ENCODE data around the gene TTC19.

Gene TTC19

GRCh38 chr17:15954222-15954621, 45.4 kb upstream of the TTC19 start:
- Histone ChIP-seq H3K4ac (ENCODE audit: low read depth, low read length) (no peak overlapping the region), H3K79me1 (ENCODE audit: low read length) (no peaks in the 10 kb centered on the region), H3K14ac (ENCODE audit: low read length) (no peak overlapping the region), H3K27me3 (ENCODE audit: insufficient read depth, low read length) (no peaks in the 10 kb centered on the region), H4K91ac (ENCODE audit: low read depth, low read length) (no peak overlapping the region), H3K18ac (ENCODE audit: low read length) (no peak overlapping the region), H3K36me3 (ENCODE audit: control insufficient read depth in 1 of 2, insufficient read depth in 2 of 2, low read length in 2 of 2) (peaks cover 5 to 8% of the 10 kb centered on the region in 2 experiments), H3K4me3 (ENCODE audit: low read depth, low read length) (no peak overlapping the region), H3K23ac (ENCODE audit: low read length) (no peak overlapping the region), H4K8ac (ENCODE audit: low read depth, low read length) (no peak overlapping the region), H2AK5ac (ENCODE audit: low read length) (no peak overlapping the region), H2AFZ (ENCODE audit: insufficient read depth, low read length, poor library complexity) (no peak overlapping the region), H2BK5ac (ENCODE audit: low read depth, low read length, poor library complexity) (no peak overlapping the region), H3K4me1 (ENCODE audit: control insufficient read depth in 1 of 2, insufficient read depth in 2 of 2, low read length in 2 of 2) (peaks cover 2% of the 10 kb centered on the region in 2 experiments), H3K4me2 (ENCODE audit: low read length) (no peak overlapping the region), H2BK120ac (ENCODE audit: insufficient read depth, low read length, poor library complexity) (no peak overlapping the region), H2BK12ac (ENCODE audit: low read length) (no peak overlapping the region), H3K9ac (ENCODE audit: low read length) (no peak overlapping the region), H3K79me2 (ENCODE audit: control insufficient read depth, insufficient read depth, low read length, poor library complexity) (no peaks in the 10 kb centered on the region), H3K27ac (ENCODE audit: low read depth, low read length) (no peak overlapping the region), H3K9me3 (ENCODE audit: insufficient read depth, low read depth, low read length) (peaks cover 3% of the 10 kb centered on the region), H4K12ac (ENCODE audit: low read depth, low read length) (no peak overlapping the region)
- no CpG with 5 or more reads among the region's 5 CpGs for WGBS (ENCODE audit: extremely low coverage, insufficient coverage, insufficient read length)
- DNase-seq: peak; percentile 93 to 95

GRCh38 chr17:15955793-15956541, 43.7 kb upstream of the TTC19 start:
- Histone ChIP-seq H4K91ac (ENCODE audit: low read depth, low read length) (no peak overlapping the region), H2BK120ac (ENCODE audit: insufficient read depth, low read length, poor library complexity) (no peak overlapping the region), H3K9me3 (ENCODE audit: insufficient read depth, low read depth, low read length) (peaks cover 3% of the 10 kb centered on the region), H3K14ac (ENCODE audit: low read length) (no peak overlapping the region), H4K12ac (ENCODE audit: low read depth, low read length) (no peak overlapping the region), H3K4me3 (ENCODE audit: low read depth, low read length) (no peak overlapping the region), H2AK5ac (ENCODE audit: low read length) (no peak overlapping the region), H3K36me3 (ENCODE audit: control insufficient read depth in 1 of 2, insufficient read depth in 2 of 2, low read length in 2 of 2) (no peaks in the 10 kb centered on the region), H2BK5ac (ENCODE audit: low read depth, low read length, poor library complexity) (no peak overlapping the region), H2BK12ac (ENCODE audit: low read length) (no peak overlapping the region), H2AFZ (ENCODE audit: insufficient read depth, low read length, poor library complexity) (no peak overlapping the region), H3K18ac (ENCODE audit: low read length) (no peak overlapping the region), H4K8ac (ENCODE audit: low read depth, low read length) (no peak overlapping the region), H3K79me1 (ENCODE audit: low read length) (no peaks in the 10 kb centered on the region), H3K4me2 (ENCODE audit: low read length) (no peak overlapping the region), H3K27me3 (ENCODE audit: insufficient read depth, low read length) (no peaks in the 10 kb centered on the region), H3K23ac (ENCODE audit: low read length) (no peak overlapping the region), H3K79me2 (ENCODE audit: control insufficient read depth, insufficient read depth, low read length, poor library complexity) (no peaks in the 10 kb centered on the region), H3K4ac (ENCODE audit: low read depth, low read length) (no peak overlapping the region), H3K9ac (ENCODE audit: low read length) (no peak overlapping the region), H3K4me1 (ENCODE audit: control insufficient read depth in 1 of 2, insufficient read depth in 2 of 2, low read length in 2 of 2) (peaks cover 2% of the 10 kb centered on the region in 2 experiments), H3K27ac (ENCODE audit: low read depth, low read length) (no peak overlapping the region)
- WGBS (ENCODE audit: extremely low coverage, insufficient coverage, insufficient read length): no CpG with 5 or more reads among the region's 14 CpGs
- DNase-seq: no peak

- no peak overlapping the region for H2BK120ac ChIP-seq (ENCODE audit: insufficient read depth, low read length, poor library complexity)
- no peak overlapping the region for H3K27ac ChIP-seq (ENCODE audit: low read depth, low read length)
- no peak overlapping the region for H3K18ac ChIP-seq (ENCODE audit: low read length)
- H3K79me1 ChIP-seq (ENCODE audit: low read length): no peaks in the 10 kb centered on the region
- no peak overlapping the region for H3K4me2 ChIP-seq (ENCODE audit: low read length)
- no peak overlapping the region for H4K8ac ChIP-seq (ENCODE audit: low read depth, low read length)
- no peaks in the 10 kb centered on the region for H3K27me3 ChIP-seq (ENCODE audit: insufficient read depth, low read length)
- no peak overlapping the region for H2BK12ac ChIP-seq (ENCODE audit: low read length)
- no peak overlapping the region for H3K14ac ChIP-seq (ENCODE audit: low read length)
- H2BK5ac ChIP-seq (ENCODE audit: low read depth, low read length, poor library complexity): no peak overlapping the region
- DNase-seq: peak in 1 of 2 donors; percentile 33
- H3K9me3 ChIP-seq (ENCODE audit: insufficient read depth, low read depth, low read length): no peaks in the 10 kb centered on the region
- H3K4me1 ChIP-seq (ENCODE audit: control insufficient read depth in 1 of 2, insufficient read depth in 2 of 2, low read length in 2 of 2): peaks cover 2% of the 10 kb centered on the region in 2 experiments
- no peak overlapping the region for H3K4me3 ChIP-seq (ENCODE audit: low read depth, low read length)
- H4K91ac ChIP-seq (ENCODE audit: low read depth, low read length): no peak overlapping the region
- H3K79me2 ChIP-seq (ENCODE audit: control insufficient read depth, insufficient read depth, low read length, poor library complexity): no peaks in the 10 kb centered on the region
- H4K12ac ChIP-seq (ENCODE audit: low read depth, low read length): no peak overlapping the region
- H2AK5ac ChIP-seq (ENCODE audit: low read length): peak overlapping the region; percentile 11
- H2AFZ ChIP-seq (ENCODE audit: insufficient read depth, low read length, poor library complexity): no peak overlapping the region
- H3K9ac ChIP-seq (ENCODE audit: low read length): no peak overlapping the region
- H3K4ac ChIP-seq (ENCODE audit: low read depth, low read length): no peak overlapping the region
- no peaks in the 10 kb centered on the region for H3K36me3 ChIP-seq (ENCODE audit: control insufficient read depth in 1 of 2, insufficient read depth in 2 of 2, low read length in 2 of 2)
- WGBS (ENCODE audit: extremely low coverage, insufficient coverage, insufficient read length): no CpG with 5 or more reads among the region's 6 CpGs
- H3K23ac ChIP-seq (ENCODE audit: low read length): no peak overlapping the region
Observed at GRCh38 chr17:15957206-15957605, 42.4 kb upstream of the TTC19 start.

GRCh38 chr17:15957608-15958307, 41.9 kb upstream of the TTC19 start:
- Histone ChIP-seq H2BK5ac (ENCODE audit: low read depth, low read length, poor library complexity) (no peak overlapping the region), H3K27me3 (ENCODE audit: insufficient read depth, low read length) (no peaks in the 10 kb centered on the region), H3K14ac (ENCODE audit: low read length) (no peak overlapping the region), H2BK12ac (ENCODE audit: low read length) (no peak overlapping the region), H3K9ac (ENCODE audit: low read length) (no peak overlapping the region), H2AK5ac (ENCODE audit: low read length) (no peak overlapping the region), H3K9me3 (ENCODE audit: insufficient read depth, low read depth, low read length) (no peaks in the 10 kb centered on the region), H3K27ac (ENCODE audit: low read depth, low read length) (no peak overlapping the region), H4K91ac (ENCODE audit: low read depth, low read length) (no peak overlapping the region), H2BK120ac (ENCODE audit: insufficient read depth, low read length, poor library complexity) (no peak overlapping the region), H3K79me1 (ENCODE audit: low read length) (no peaks in the 10 kb centered on the region), H3K36me3 (ENCODE audit: control insufficient read depth in 1 of 2, insufficient read depth in 2 of 2, low read length in 2 of 2) (no peaks in the 10 kb centered on the region), H3K4me3 (ENCODE audit: low read depth, low read length) (no peak overlapping the region), H4K12ac (ENCODE audit: low read depth, low read length) (no peak overlapping the region), H3K18ac (ENCODE audit: low read length) (no peak overlapping the region), H3K4me1 (ENCODE audit: control insufficient read depth in 1 of 2, insufficient read depth in 2 of 2, low read length in 2 of 2) (peaks cover 2% of the 10 kb centered on the region in 2 experiments), H3K23ac (ENCODE audit: low read length) (no peak overlapping the region), H4K8ac (ENCODE audit: low read depth, low read length) (no peak overlapping the region), H3K79me2 (ENCODE audit: control insufficient read depth, insufficient read depth, low read length, poor library complexity) (no peaks in the 10 kb centered on the region), H3K4me2 (ENCODE audit: low read length) (no peak overlapping the region), H3K4ac (ENCODE audit: low read depth, low read length) (no peak overlapping the region), H2AFZ (ENCODE audit: insufficient read depth, low read length, poor library complexity) (no peak overlapping the region)
- no CpG with 5 or more reads among the region's 19 CpGs for WGBS (ENCODE audit: extremely low coverage, insufficient coverage, insufficient read length)
- DNase-seq: no peak

Measured in trophoblast cell (in vitro differentiated cells and primary cell).